ENCODE data around the gene DDX31. TPM values are rescaled to one million over a fixed set of nuclear protein-coding genes. Genes with fewer than 3 reads are reported as not detected.

The DDX31 gene
- total and polyA plus RNA-seq, 9 of the 15 experiments (the other 6 are each of a cell fraction or from before 2014, with no cell fraction given), result 11.9 to 24.6 (median 22.2) TPM

DNA sequence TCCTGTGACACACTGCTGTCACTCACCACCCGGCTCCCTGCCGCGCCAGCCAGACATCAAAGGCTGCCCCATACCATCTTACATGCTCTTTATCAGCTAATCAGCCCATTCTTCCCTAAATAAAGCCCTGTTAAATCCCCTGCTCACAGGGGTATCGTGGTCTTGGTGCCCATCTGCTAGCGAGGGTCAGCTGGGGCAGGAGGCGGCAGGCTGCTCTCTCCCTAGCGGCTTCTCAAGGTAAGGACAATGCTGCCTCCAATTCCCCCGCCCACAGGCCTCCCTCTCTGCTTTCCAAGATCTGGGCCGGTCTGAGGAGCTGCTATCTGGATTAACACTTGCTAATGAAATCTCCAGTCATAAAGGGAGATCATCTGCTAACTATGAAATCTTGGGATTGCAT lies 60.6 kb downstream of the DDX31 start (continued):
- no peak for TF ChIP-seq NCOA1 (IDR thresholded peaks at IDR 0.05; ENCODE audit: low read depth)
- no peak for TF ChIP-seq ZNF75A (CRISPR knock-in tag; IDR thresholded peaks at IDR 0.05)
- TF ChIP-seq NR4A1 (CRISPR knock-in tag; IDR thresholded peaks at IDR 0.05), result no peak
- no peak for TF ChIP-seq NR4A1 (tag; IDR thresholded peaks at IDR 0.05)
- no peak for TF ChIP-seq ZBTB17 (CRISPR knock-in tag; IDR thresholded peaks at IDR 0.05)
- no peak for TF ChIP-seq RBM17 (IDR thresholded peaks at IDR 0.05; ENCODE audit: borderline replicate concordance, low read depth, low read length)
- no peak for TF ChIP-seq KLF6 (CRISPR knock-in tag; IDR thresholded peaks at IDR 0.05; ENCODE audit: borderline replicate concordance)
- no peak for TF ChIP-seq ARHGAP35 (IDR thresholded peaks at IDR 0.05; ENCODE audit: partially characterized antibody)

- H3K4me2 ChIP-seq (ENCODE audit: insufficient read depth, low read length), result no peak overlapping the region
- H3K9me3 ChIP-seq (replicated peaks; ENCODE audit: control insufficient read depth, insufficient read depth, low read depth, low read length), result no peaks in the 10 kb centered on the region
- BruUV-seq (replicated peaks), result no TSS peak
- no peak overlapping the region for H3K27ac ChIP-seq (ENCODE audit: extremely low read depth, low read depth, low read length)
- H3K9ac ChIP-seq (ENCODE audit: insufficient read depth in 1 of 2, low read depth in 2 of 2, low read length in 2 of 2), result no peak overlapping the region
- no peaks in the 10 kb centered on the region; the same call in 1 of the 2 replicates for H4K20me1 ChIP-seq (replicated peaks; ENCODE audit: control insufficient read depth, insufficient read depth, low read length)
- no peak for DNase-seq (ENCODE audit: extremely low read depth in 1 of 4, low spot score in 3 of 4)
- H3K36me3 ChIP-seq (ENCODE audit: control insufficient read depth, insufficient read depth, low read length), result peaks cover 90% of the 10 kb centered on the region; the same call in 2 of the 3 replicates
- H3K27me3 ChIP-seq (ENCODE audit: control insufficient read depth in 2 of 2, insufficient read depth in 2 of 2, low read length in 2 of 2), result no peaks in the 10 kb centered on the region
- ChIA-PET POLR2A (interaction anchor here (1.3 kb wide), 1 partner anchor 9 kb away, joined by 5 read pairs; no protein-coding TSS in a partner anchor), CTCF (ENCODE audit: low intra/inter-chr PET ratio) (no interaction called here)
- no peaks in the 10 kb centered on the region for H3K79me2 ChIP-seq (ENCODE audit: control insufficient read depth, insufficient read depth, low read length)
- H3K9me1 ChIP-seq (ENCODE audit: control insufficient read depth, insufficient read depth, low read length), result no peaks in the 10 kb centered on the region
- H2AFZ ChIP-seq (ENCODE audit: low read depth, low read length), result no peak overlapping the region
- intact Hi-C loops (cut with micrococcal nuclease) (no loop called here), in situ Hi-C loops (cut with MboI) (no loop called here)
- H3K4me3 ChIP-seq, result no peak overlapping the region
- ATAC-seq, result no peak
- no peak for FAIRE-seq
- no peak for TF ChIP-seq ZNF436 (CRISPR knock-in tag; IDR thresholded peaks at IDR 0.05)
- TF ChIP-seq SAFB2 (IDR thresholded peaks at IDR 0.05; ENCODE audit: borderline replicate concordance, low read depth, low read length, severe bottlenecking), result no peak
- no peak for TF ChIP-seq ZNF583 (CRISPR knock-in tag; IDR thresholded peaks at IDR 0.05)
- no peak for TF ChIP-seq ZBTB26 (CRISPR knock-in tag; IDR thresholded peaks at IDR 0.05)
- TF ChIP-seq RB1 (IDR thresholded peaks at IDR 0.05; ENCODE audit: low read depth), result no peak
- no peak for TF ChIP-seq STAT5B (CRISPR knock-in tag; IDR thresholded peaks at IDR 0.05)
- TF ChIP-seq, protein P1, sequence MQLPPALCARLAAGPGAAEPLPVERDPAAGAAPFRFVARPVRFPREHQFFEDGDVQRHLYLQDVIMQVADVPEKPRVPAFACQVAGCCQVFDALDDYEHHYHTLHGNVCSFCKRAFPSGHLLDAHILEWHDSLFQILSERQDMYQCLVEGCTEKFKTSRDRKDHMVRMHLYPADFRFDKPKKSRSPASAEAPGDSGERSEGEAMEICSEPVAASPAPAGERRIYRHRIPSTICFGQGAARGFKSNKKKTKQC (CRISPR knock-in tag; IDR thresholded peaks at IDR 0.05), result no peak
- TF ChIP-seq NFE2L1 (tag; IDR thresholded peaks at IDR 0.05; ENCODE audit: borderline replicate concordance, low read depth), result no peak
- no peak for TF ChIP-seq ESRRA (IDR thresholded peaks at IDR 0.05; ENCODE audit: borderline replicate concordance, low read depth)
- WGBS (ENCODE audit: insufficient coverage, low coverage, missing lambda C conversion rate), result 79% methylated on average over 6 of the region's 6 CpGs
- no peaks in the 10 kb centered on the region for H3K4me1 ChIP-seq (replicated peaks in 1 of 2; ENCODE audit: control insufficient read depth in 2 of 2, insufficient read depth in 2 of 2, low read length in 2 of 2)
These were observed 63.7 kb downstream of the DDX31 start for GRCh38 chr9:132606066-132606465.
